Sigmoid colon (tissue), 4 donors: ENCODE results near the gene ZMYND19.

Experiments used
- EP300 ChIP-seq, 4 donors: sonication (generic); formaldehyde crosslinking; IDR thresholded peaks; one replicate each; pipeline ENCODE4 v1.6.1; 2017; ENCODE audit warnings: antibody characterized with exemption in 4 of 4
- POLR2A ChIP-seq, 2 donors: fragments of 450-650 bp; IDR thresholded peaks; one replicate each; pipeline ENCODE4 v1.6.1; 2016; ENCODE audit warnings: antibody characterized with exemption in 2 of 2, mild to moderate bottlenecking in 2 of 2, moderate library complexity in 2 of 2
- TF ChIP-seq, protein P1 (sequence below), 4 experiments: fragments of 450-650 bp in 3 of 4; fragments of 200-600 bp in 1 of 4; IDR thresholded peaks; one replicate each; pipeline ENCODE4 v1.5.1; 2016 to 2019; ENCODE audit warnings: antibody characterized with exemption in 4 of 4, mild to moderate bottlenecking in 3 of 4, moderate library complexity in 2 of 4

DNA sequence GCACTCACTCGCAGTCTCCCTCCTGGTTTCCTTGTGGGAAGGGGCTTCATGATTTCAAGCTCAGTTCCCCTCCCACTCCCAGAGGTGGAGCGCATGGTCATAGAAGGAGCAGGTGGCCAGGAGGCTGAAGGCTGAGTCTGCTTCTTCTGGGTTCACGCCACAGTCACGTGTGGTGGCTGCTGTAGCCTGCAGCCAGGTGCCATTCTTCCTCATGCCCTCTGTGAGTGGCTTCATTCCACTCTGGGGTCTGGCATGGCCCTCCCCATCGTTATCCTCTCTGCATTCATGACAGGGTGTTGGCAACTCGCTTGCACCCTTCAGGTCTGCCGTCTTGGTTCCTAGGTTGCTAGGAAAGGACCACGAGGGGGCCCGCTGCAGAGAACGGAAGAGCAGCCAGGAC lies 35.1 kb downstream of the ZMYND19 start:
- TF ChIP-seq, protein P1, sequence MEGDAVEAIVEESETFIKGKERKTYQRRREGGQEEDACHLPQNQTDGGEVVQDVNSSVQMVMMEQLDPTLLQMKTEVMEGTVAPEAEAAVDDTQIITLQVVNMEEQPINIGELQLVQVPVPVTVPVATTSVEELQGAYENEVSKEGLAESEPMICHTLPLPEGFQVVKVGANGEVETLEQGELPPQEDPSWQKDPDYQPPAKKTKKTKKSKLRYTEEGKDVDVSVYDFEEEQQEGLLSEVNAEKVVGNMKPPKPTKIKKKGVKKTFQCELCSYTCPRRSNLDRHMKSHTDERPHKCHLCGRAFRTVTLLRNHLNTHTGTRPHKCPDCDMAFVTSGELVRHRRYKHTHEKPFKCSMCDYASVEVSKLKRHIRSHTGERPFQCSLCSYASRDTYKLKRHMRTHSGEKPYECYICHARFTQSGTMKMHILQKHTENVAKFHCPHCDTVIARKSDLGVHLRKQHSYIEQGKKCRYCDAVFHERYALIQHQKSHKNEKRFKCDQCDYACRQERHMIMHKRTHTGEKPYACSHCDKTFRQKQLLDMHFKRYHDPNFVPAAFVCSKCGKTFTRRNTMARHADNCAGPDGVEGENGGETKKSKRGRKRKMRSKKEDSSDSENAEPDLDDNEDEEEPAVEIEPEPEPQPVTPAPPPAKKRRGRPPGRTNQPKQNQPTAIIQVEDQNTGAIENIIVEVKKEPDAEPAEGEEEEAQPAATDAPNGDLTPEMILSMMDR (IDR thresholded peaks at IDR 0.05), result no peak
- TF ChIP-seq EP300 (IDR thresholded peaks at IDR 0.05), result no peak
- TF ChIP-seq POLR2A (IDR thresholded peaks at IDR 0.05), result no peak
